Measurements from ENCODE around the gene SRSF1.

- TF ChIP-seq, protein P1, sequence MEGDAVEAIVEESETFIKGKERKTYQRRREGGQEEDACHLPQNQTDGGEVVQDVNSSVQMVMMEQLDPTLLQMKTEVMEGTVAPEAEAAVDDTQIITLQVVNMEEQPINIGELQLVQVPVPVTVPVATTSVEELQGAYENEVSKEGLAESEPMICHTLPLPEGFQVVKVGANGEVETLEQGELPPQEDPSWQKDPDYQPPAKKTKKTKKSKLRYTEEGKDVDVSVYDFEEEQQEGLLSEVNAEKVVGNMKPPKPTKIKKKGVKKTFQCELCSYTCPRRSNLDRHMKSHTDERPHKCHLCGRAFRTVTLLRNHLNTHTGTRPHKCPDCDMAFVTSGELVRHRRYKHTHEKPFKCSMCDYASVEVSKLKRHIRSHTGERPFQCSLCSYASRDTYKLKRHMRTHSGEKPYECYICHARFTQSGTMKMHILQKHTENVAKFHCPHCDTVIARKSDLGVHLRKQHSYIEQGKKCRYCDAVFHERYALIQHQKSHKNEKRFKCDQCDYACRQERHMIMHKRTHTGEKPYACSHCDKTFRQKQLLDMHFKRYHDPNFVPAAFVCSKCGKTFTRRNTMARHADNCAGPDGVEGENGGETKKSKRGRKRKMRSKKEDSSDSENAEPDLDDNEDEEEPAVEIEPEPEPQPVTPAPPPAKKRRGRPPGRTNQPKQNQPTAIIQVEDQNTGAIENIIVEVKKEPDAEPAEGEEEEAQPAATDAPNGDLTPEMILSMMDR (IDR thresholded peaks at IDR 0.05 in 8 of 11, conservative IDR thresholded peaks at IDR 0.05 in 3 of 11): no peak
- no peak for TF ChIP-seq POLR2AphosphoS5 (IDR thresholded peaks at IDR 0.05)
Observed at GRCh38 chr17:57980522-57980921, 26.5 kb downstream of the SRSF1 start.
